ENCODE data around the gene NNT.

NNT gene

GRCh38 chr5:43677253-43677652, 74.3 kb downstream of the NNT start:
- no peak for TF ChIP-seq CTCF (conservative IDR thresholded peaks at IDR 0.05; ENCODE audit: low read depth, low read length)
- H3K4me3 ChIP-seq (ENCODE audit: low read depth, low read length), result no peak overlapping the region
- no peak for DNase-seq (ENCODE audit: low read depth)

GRCh38 chr5:43679214-43679613, 76.2 kb downstream of the NNT start:
- no peak for DNase-seq (ENCODE audit: low read depth)
- no peak for TF ChIP-seq CTCF (conservative IDR thresholded peaks at IDR 0.05; ENCODE audit: low read depth, low read length)
- H3K4me3 ChIP-seq (ENCODE audit: low read depth, low read length), result no peak overlapping the region

- no peak overlapping the region for H3K4me3 ChIP-seq (ENCODE audit: low read depth, low read length)
- no peak for DNase-seq (ENCODE audit: low read depth)
- TF ChIP-seq CTCF (conservative IDR thresholded peaks at IDR 0.05; ENCODE audit: low read depth, low read length), result no peak
These were observed 77.3 kb downstream of the NNT start for GRCh38 chr5:43680286-43680685.

GRCh38 chr5:43683884-43684471, 81.0 kb downstream of the NNT start:
- no peak overlapping the region for H3K4me3 ChIP-seq (ENCODE audit: low read depth, low read length)
- no peak for DNase-seq (ENCODE audit: low read depth)
- TF ChIP-seq CTCF (conservative IDR thresholded peaks at IDR 0.05; ENCODE audit: low read depth, low read length), result no peak

GRCh38 chr5:43685252-43685950, 82.4 kb downstream of the NNT start:
- peak; percentile 58 for DNase-seq (ENCODE audit: low read depth)
- TF ChIP-seq CTCF (conservative IDR thresholded peaks at IDR 0.05; ENCODE audit: low read depth, low read length), result no peak
- no peak overlapping the region for H3K4me3 ChIP-seq (ENCODE audit: low read depth, low read length)

GRCh38 chr5:43687275-43687674, 84.3 kb downstream of the NNT start:
- TF ChIP-seq CTCF (conservative IDR thresholded peaks at IDR 0.05; ENCODE audit: low read depth, low read length), result no peak
- DNase-seq (ENCODE audit: low read depth), result no peak
- no peak overlapping the region for H3K4me3 ChIP-seq (ENCODE audit: low read depth, low read length)

- TF ChIP-seq CTCF (conservative IDR thresholded peaks at IDR 0.05; ENCODE audit: low read depth, low read length), result no peak
- DNase-seq (ENCODE audit: low read depth), result no peak
- H3K4me3 ChIP-seq (ENCODE audit: low read depth, low read length), result no peak overlapping the region
These were observed 88.3 kb downstream of the NNT start for GRCh38 chr5:43691275-43691674.

Data from choroid plexus epithelial cell (primary cell).